ENCODE results near the gene TMEM132C. TPM values are rescaled to one million over a fixed set of nuclear protein-coding genes. Genes with fewer than 3 reads are reported as not detected.

The TMEM132C gene
- total RNA-seq, 1 donor from 2014 or later, result 0.42 TPM

GRCh38 chr12:128507470-128507869 lies 240.5 kb downstream of the TMEM132C start:
- TF ChIP-seq CTCF (IDR thresholded peaks at IDR 0.05; ENCODE audit: insufficient read depth, low read length, poor library complexity, severe bottlenecking), result no peak
- no peak overlapping the region for H3K4me3 ChIP-seq (ENCODE audit: low read depth, low read length)
- DNase-seq (ENCODE audit: low read depth), result no peak
- H3K36me3 ChIP-seq (ENCODE audit: control insufficient read depth, insufficient read depth, low read length), result no peaks in the 10 kb centered on the region
- H3K27me3 ChIP-seq (ENCODE audit: control insufficient read depth, insufficient read depth, low read length), result no peaks in the 10 kb centered on the region

GRCh38 chr12:128509170-128509569 lies 242.2 kb downstream of the TMEM132C start:
- no peak for TF ChIP-seq CTCF (IDR thresholded peaks at IDR 0.05; ENCODE audit: insufficient read depth, low read length, poor library complexity, severe bottlenecking)
- Histone ChIP-seq H3K36me3 (ENCODE audit: control insufficient read depth, insufficient read depth, low read length) (no peaks in the 10 kb centered on the region), H3K27me3 (ENCODE audit: control insufficient read depth, insufficient read depth, low read length) (no peaks in the 10 kb centered on the region), H3K4me3 (ENCODE audit: low read depth, low read length) (no peak overlapping the region)
- DNase-seq (ENCODE audit: low read depth), result no peak

- Histone ChIP-seq H3K4me3 (ENCODE audit: low read depth, low read length) (no peak overlapping the region), H3K36me3 (ENCODE audit: control insufficient read depth, insufficient read depth, low read length) (no peaks in the 10 kb centered on the region), H3K27me3 (ENCODE audit: control insufficient read depth, insufficient read depth, low read length) (no peaks in the 10 kb centered on the region)
- DNase-seq (ENCODE audit: low read depth), result no peak
- TF ChIP-seq CTCF (IDR thresholded peaks at IDR 0.05; ENCODE audit: insufficient read depth, low read length, poor library complexity, severe bottlenecking), result no peak
Observed at GRCh38 chr12:128510511-128510910, 243.5 kb downstream of the TMEM132C start.

GRCh38 chr12:128513331-128513730 lies 246.4 kb downstream of the TMEM132C start:
- Histone ChIP-seq H3K4me3 (ENCODE audit: low read depth, low read length) (no peak overlapping the region), H3K36me3 (ENCODE audit: control insufficient read depth, insufficient read depth, low read length) (no peaks in the 10 kb centered on the region), H3K27me3 (ENCODE audit: control insufficient read depth, insufficient read depth, low read length) (no peaks in the 10 kb centered on the region)
- TF ChIP-seq CTCF (IDR thresholded peaks at IDR 0.05; ENCODE audit: insufficient read depth, low read length, poor library complexity, severe bottlenecking), result no peak
- no peak for DNase-seq (ENCODE audit: low read depth)

- DNase-seq (ENCODE audit: low read depth), result no peak
- no peak for TF ChIP-seq CTCF (IDR thresholded peaks at IDR 0.05; ENCODE audit: insufficient read depth, low read length, poor library complexity, severe bottlenecking)
- no peak overlapping the region for H3K4me3 ChIP-seq (ENCODE audit: low read depth, low read length)
- no peaks in the 10 kb centered on the region for H3K36me3 ChIP-seq (ENCODE audit: control insufficient read depth, insufficient read depth, low read length)
- no peaks in the 10 kb centered on the region for H3K27me3 ChIP-seq (ENCODE audit: control insufficient read depth, insufficient read depth, low read length)
Observed at GRCh38 chr12:128513831-128514230, 246.9 kb downstream of the TMEM132C start.

- DNase-seq (ENCODE audit: low read depth), result no peak
- TF ChIP-seq CTCF (IDR thresholded peaks at IDR 0.05; ENCODE audit: insufficient read depth, low read length, poor library complexity, severe bottlenecking), result no peak
- H3K27me3 ChIP-seq (ENCODE audit: control insufficient read depth, insufficient read depth, low read length), result no peaks in the 10 kb centered on the region
- no peak overlapping the region for H3K4me3 ChIP-seq (ENCODE audit: low read depth, low read length)
- no peaks in the 10 kb centered on the region for H3K36me3 ChIP-seq (ENCODE audit: control insufficient read depth, insufficient read depth, low read length)
Observed at GRCh38 chr12:128518644-128519043, 251.7 kb downstream of the TMEM132C start.
